H9 (cell line): Measurements from ENCODE around the gene CMTM8. TPM values are rescaled to one million over a fixed set of nuclear protein-coding genes. Genes with fewer than 3 reads are reported as not detected.
"Not testable (repeated sequence)": the region's sequence is repeated elsewhere in the genome, so short reads cannot be mapped to it uniquely, and the experiment has no call there.

Experiments used
- DNase-seq: peaks from one replicate; pipeline ENCODE4 v3.0.0-alpha.2; 2017
- H2AFZ ChIP-seq: one replicate; pipeline ENCODE4 v1.6.1; 2013; ENCODE audit warnings: mild to moderate bottlenecking, low read length, control low read depth, moderate library complexity
- H2AK5ac ChIP-seq: 2 replicates; pipeline ENCODE4 v1.6.1; 2013; ENCODE audit warnings: low read length, control low read depth, mixed read lengths; ENCODE audit not compliant: insufficient read length
- H2BK120ac ChIP-seq: one replicate; pipeline ENCODE4 v1.6.1; 2013; ENCODE audit warnings: low read depth, mild to moderate bottlenecking, low read length, control low read depth, inconsistent platforms; ENCODE audit not compliant: poor library complexity, severe bottlenecking
- H2BK12ac ChIP-seq: 2 replicates; pipeline ENCODE4 v1.6.1; 2013; ENCODE audit warnings: low read length, control low read depth, mixed read lengths, low read depth; ENCODE audit not compliant: insufficient read length
- H2BK15ac ChIP-seq: 2 replicates; pipeline ENCODE4 v1.6.1; 2013; ENCODE audit warnings: low read depth, low read length, control low read depth
- H2BK20ac ChIP-seq: one replicate; pipeline ENCODE4 v1.6.1; 2013; ENCODE audit warnings: low read depth, mild to moderate bottlenecking, low read length, control low read depth, inconsistent platforms; ENCODE audit not compliant: poor library complexity, severe bottlenecking
- H2BK5ac ChIP-seq: 2 replicates; pipeline ENCODE4 v1.6.1; 2013; ENCODE audit warnings: low read length, control low read depth, mixed read lengths; ENCODE audit not compliant: insufficient read length
- H3K14ac ChIP-seq: 2 replicates; pipeline ENCODE4 v1.6.1; 2013; ENCODE audit warnings: low read length, control low read depth; ENCODE audit not compliant: insufficient read depth
- H3K18ac ChIP-seq: 2 replicates; pipeline ENCODE4 v1.6.1; 2013; ENCODE audit warnings: low read depth, mild to moderate bottlenecking, mixed read lengths, low read length, control low read depth; ENCODE audit not compliant: insufficient read length
- H3K23ac ChIP-seq: 2 replicates; pipeline ENCODE4 v1.6.1; 2013; ENCODE audit warnings: low read length, control low read depth, mixed read lengths, low read depth; ENCODE audit not compliant: insufficient read length
- H3K23me2 ChIP-seq: 2 replicates; pipeline ENCODE4 v1.6.1; 2013; ENCODE audit warnings: low read depth, mild to moderate bottlenecking, mixed read lengths, low read length, control low read depth; ENCODE audit not compliant: insufficient read length, poor library complexity, severe bottlenecking
- H3K27ac ChIP-seq: 2 replicates; pipeline ENCODE4 v1.5.1; 2013; ENCODE audit warnings: low read length, control low read depth, mixed read lengths, low read depth; ENCODE audit not compliant: insufficient read length
- H3K27me3 ChIP-seq: 2 replicates; pipeline ENCODE4 v1.6.1; 2013; ENCODE audit warnings: low read length, control low read depth, inconsistent platforms; ENCODE audit not compliant: insufficient read depth
- H3K4ac ChIP-seq: 2 replicates; pipeline ENCODE4 v1.6.1; 2013; ENCODE audit warnings: low read depth, mild to moderate bottlenecking, control low read depth, inconsistent platforms, low read length, moderate library complexity
- H3K4me1 ChIP-seq: 2 replicates; pipeline ENCODE4 v1.6.1; 2013; ENCODE audit warnings: low read length, control low read depth, inconsistent platforms; ENCODE audit not compliant: insufficient read depth
- H3K4me2 ChIP-seq: 2 replicates; pipeline ENCODE4 v1.6.1; 2013; ENCODE audit warnings: low read length, control low read depth, mixed read lengths; ENCODE audit not compliant: insufficient read length, insufficient read depth
- H3K56ac ChIP-seq: 2 replicates; pipeline ENCODE4 v1.6.1; 2013; ENCODE audit warnings: low read depth, mild to moderate bottlenecking, mixed read lengths, low read length, control low read depth; ENCODE audit not compliant: insufficient read length
- H3K79me1 ChIP-seq: 2 replicates; pipeline ENCODE4 v1.6.1; 2013; ENCODE audit warnings: low read depth, mild to moderate bottlenecking, moderate library complexity, low read length, control low read depth, inconsistent platforms; ENCODE audit not compliant: insufficient read depth, poor library complexity, severe bottlenecking
- H3K79me2 ChIP-seq: 2 replicates; pipeline ENCODE4 v1.6.1; 2013; ENCODE audit warnings: low read length, control low read depth, inconsistent platforms; ENCODE audit not compliant: insufficient read depth
- H3K9ac ChIP-seq: 2 replicates; pipeline ENCODE4 v1.6.1; 2013; ENCODE audit warnings: low read length, control low read depth, mixed read lengths; ENCODE audit not compliant: insufficient read length; ENCODE audit errors: extremely low read depth
- H3K9me3 ChIP-seq: one replicate; pipeline ENCODE4 v1.6.1; 2013; ENCODE audit warnings: low read depth, low read length, inconsistent platforms; ENCODE audit not compliant: control insufficient read depth
- H3T11ph ChIP-seq: one replicate; pipeline ENCODE4 v1.6.1; 2013; ENCODE audit warnings: mild to moderate bottlenecking, low read length, control low read depth, inconsistent platforms
- H4K20me1 ChIP-seq: one replicate; pipeline ENCODE4 v1.6.1; 2013; ENCODE audit not compliant: control insufficient read depth, insufficient read length, insufficient read depth
- H4K5ac ChIP-seq: 2 replicates; pipeline ENCODE4 v1.6.1; 2013; ENCODE audit warnings: low read depth, mild to moderate bottlenecking, mixed read lengths, low read length, control low read depth; ENCODE audit not compliant: insufficient read length
- H4K8ac ChIP-seq: replicated peaks from 2 replicates; pipeline ENCODE4 v1.6.1; 2013; ENCODE audit warnings: low read length, control low read depth, mixed read lengths, low read depth; ENCODE audit not compliant: insufficient read length
- H4K91ac ChIP-seq: 2 replicates; pipeline ENCODE4 v1.6.1; 2013; ENCODE audit warnings: low read depth, mild to moderate bottlenecking, moderate library complexity, mixed read lengths, low read length, control low read depth; ENCODE audit not compliant: insufficient read length
- H3K27ac Mint-ChIP-seq, 3 experiments: 2 replicates in 2 of 3; 3 replicates in 1 of 3; pipeline ENCODE4 v1.8.0; 2020 to 2021; ENCODE audit warnings: mixed read lengths in 3 of 3, mild to moderate bottlenecking in 1 of 3, moderate library complexity in 1 of 3
- H3K27me3 Mint-ChIP-seq: 2 replicates; pipeline ENCODE4 v1.8.0; 2021; ENCODE audit warnings: low read depth, mild to moderate bottlenecking, moderate library complexity, mixed read lengths
- H3K36me3 Mint-ChIP-seq, 3 experiments: 2 replicates in 2 of 3; 3 replicates in 1 of 3; pipeline ENCODE4 v1.8.0; 2020 to 2021; ENCODE audit warnings: low read depth in 3 of 3, mixed read lengths in 3 of 3; ENCODE audit not compliant: insufficient read depth in 1 of 3
- H3K4me1 Mint-ChIP-seq, 2 experiments: 2 replicates each; pipeline ENCODE4 v1.8.0; 2020; ENCODE audit warnings: mixed read lengths in 2 of 2
- H3K4me3 Mint-ChIP-seq, 2 experiments: 2 replicates in 1 of 2; 3 replicates in 1 of 2; pipeline ENCODE4 v1.8.0; 2020 to 2021; ENCODE audit warnings: mild to moderate bottlenecking in 2 of 2, mixed read lengths in 2 of 2, moderate library complexity in 1 of 2
- H3K9me3 Mint-ChIP-seq, 2 experiments: 2 replicates in 1 of 2; 3 replicates in 1 of 2; pipeline ENCODE4 v1.8.0; 2020; ENCODE audit warnings: mild to moderate bottlenecking in 2 of 2, mixed read lengths in 2 of 2, moderate library complexity in 1 of 2
- CTCF ChIP-seq: fragments of 200-600 bp; sonication (generic); conservative IDR thresholded peaks from 3 replicates; pipeline ENCODE4 v1.8.0; 2021; ENCODE audit warnings: antibody characterized with exemption, mild to moderate bottlenecking
- WGBS: extraction: QIAGEN DNeasy Blood & Tissue Kit; methylation state at CpG from one replicate; pipeline ENCODE4 v1.1.7; 2013; ENCODE audit warnings: missing lambda C conversion rate, low lambda C conversion rate, mixed read lengths; ENCODE audit not compliant: insufficient read length; ENCODE audit errors: extremely low coverage; 5-methylcytosine and 5-hydroxymethylcytosine counted together
- total RNA-seq: library from RNA; stranded (reverse); gene quantifications from 2 replicates; pipeline ENCODE4 v1.2.1, GENCODE V29; 2021

The CMTM8 gene
- total RNA-seq, 1 experiment from 2014 or later = 4.0 TPM

- no peak overlapping the region for H3K18ac ChIP-seq
- no peak overlapping the region for H3K27ac Mint-ChIP-seq
- no peak overlapping the region for H2BK5ac ChIP-seq
- no peaks in the 10 kb centered on the region for H3K79me2 ChIP-seq
- no peak overlapping the region for H3K9ac ChIP-seq
- H3K27me3 Mint-ChIP-seq = peaks cover 5% of the 10 kb centered on the region; the same call in 1 of the 2 replicates
- H3K4me1 ChIP-seq = no peaks in the 10 kb centered on the region
- no peak overlapping the region for H4K91ac ChIP-seq
- H4K20me1 ChIP-seq = no peaks in the 10 kb centered on the region
- H3K23ac ChIP-seq = no peak overlapping the region
- peaks cover 13 to 19% of the 10 kb centered on the region in 2 experiments for H3K4me1 Mint-ChIP-seq
- no peak overlapping the region for H2BK120ac ChIP-seq
- H3K27me3 ChIP-seq = no peaks in the 10 kb centered on the region
- H3K56ac ChIP-seq = no peak overlapping the region
- H3K23me2 ChIP-seq = no peaks in the 10 kb centered on the region
- no peak overlapping the region for H3K4me2 ChIP-seq
- H2AK5ac ChIP-seq = no peak overlapping the region
- H2BK12ac ChIP-seq = no peak overlapping the region
- no peaks in the 10 kb centered on the region for H3K79me1 ChIP-seq
- WGBS = no CpG with 5 or more reads among the region's 3 CpGs
- no peak overlapping the region for H2BK15ac ChIP-seq
- H3K9me3 Mint-ChIP-seq = no peaks in the 10 kb centered on the region
- no peak overlapping the region for H4K8ac ChIP-seq
- H3K4me3 Mint-ChIP-seq = no peak overlapping the region
- H3T11ph ChIP-seq = no peak overlapping the region
- H4K5ac ChIP-seq = no peak overlapping the region
- H2BK20ac ChIP-seq = no peak overlapping the region
- H3K9me3 ChIP-seq = no peaks in the 10 kb centered on the region
- H3K4ac ChIP-seq = no peak overlapping the region
- H2AFZ ChIP-seq = no peak overlapping the region
- no peak for TF ChIP-seq CTCF
- H3K14ac ChIP-seq = no peak overlapping the region
- no peak overlapping the region for H3K27ac ChIP-seq
- no peaks in the 10 kb centered on the region for H3K36me3 Mint-ChIP-seq
- DNase-seq = no peak
These were observed 48.8 kb upstream of the CMTM8 start for GRCh38 chr3:32189693-32190092.

GRCh38 chr3:32190556-32190955, 47.9 kb upstream of the CMTM8 start:
- H3K23ac ChIP-seq, H2AK5ac ChIP-seq, H4K91ac ChIP-seq, H2BK15ac ChIP-seq, H3K27ac ChIP-seq, H2BK120ac ChIP-seq, H3T11ph ChIP-seq, H3K27me3 ChIP-seq, H4K8ac ChIP-seq, H3K9ac ChIP-seq, H3K4ac ChIP-seq, H3K9me3 ChIP-seq, H2AFZ ChIP-seq, DNase-seq, H3K23me2 ChIP-seq, H2BK20ac ChIP-seq, H3K36me3 Mint-ChIP-seq, H4K20me1 ChIP-seq, H2BK5ac ChIP-seq, H2BK12ac ChIP-seq, H3K27me3 Mint-ChIP-seq, H3K4me2 ChIP-seq, H3K4me3 Mint-ChIP-seq, H3K14ac ChIP-seq, H3K4me1 ChIP-seq, H3K79me1 ChIP-seq, H3K18ac ChIP-seq, H3K27ac Mint-ChIP-seq, H3K9me3 Mint-ChIP-seq, H3K79me2 ChIP-seq, H4K5ac ChIP-seq, H3K56ac ChIP-seq: not testable (repeated sequence)
- peaks cover 13 to 19% of the 10 kb centered on the region in 2 experiments for H3K4me1 Mint-ChIP-seq
- WGBS = no CpG with 5 or more reads among the region's 6 CpGs
